Ishikawa (cell line): ENCODE data around the gene PTGFRN.
A peak's percentile ranks its signal among the peaks of the same experiment; 100 is the strongest.

Experiments
- CEBPB ChIP-seq: IDR thresholded peaks from 2 replicates; pipeline ENCODE4 v1.6.1; 2012
- CREB1 ChIP-seq: IDR thresholded peaks from 2 replicates; pipeline ENCODE4 v1.6.1; 2012; ENCODE audit warnings: low read depth
- EGR1 ChIP-seq: IDR thresholded peaks from 2 replicates; pipeline ENCODE4 v1.6.1; 2012
- EP300 ChIP-seq: IDR thresholded peaks from 2 replicates; pipeline ENCODE4 v1.6.1; 2012; ENCODE audit warnings: borderline replicate concordance
- FOXM1 ChIP-seq: IDR thresholded peaks from 2 replicates; pipeline ENCODE4 v1.6.1; 2012; ENCODE audit warnings: low read depth, borderline replicate concordance
- MAX ChIP-seq: IDR thresholded peaks from 2 replicates; pipeline ENCODE4 v1.6.1; 2012
- RAD21 ChIP-seq: IDR thresholded peaks from 2 replicates; pipeline ENCODE4 v1.6.1; 2012; ENCODE audit warnings: low read depth
- REST ChIP-seq: IDR thresholded peaks from 2 replicates; pipeline ENCODE4 v1.6.1; 2012; ENCODE audit warnings: low read depth, mild to moderate bottlenecking
- TAF1 ChIP-seq: IDR thresholded peaks from 2 replicates; pipeline ENCODE4 v1.6.1; 2012; ENCODE audit warnings: low read depth, mild to moderate bottlenecking
- TCF12 ChIP-seq: IDR thresholded peaks from 2 replicates; pipeline ENCODE4 v1.6.1; 2012; ENCODE audit warnings: low read depth
- TEAD4 ChIP-seq: IDR thresholded peaks from 2 replicates; pipeline ENCODE4 v1.6.1; 2012
- USF1 ChIP-seq: IDR thresholded peaks from 2 replicates; pipeline ENCODE4 v1.6.1; 2012
- YY1 ChIP-seq: IDR thresholded peaks from 2 replicates; pipeline ENCODE4 v1.6.1; 2012; ENCODE audit warnings: low read depth
- ZBTB7A ChIP-seq: IDR thresholded peaks from 2 replicates; pipeline ENCODE4 v1.6.1; 2012; ENCODE audit warnings: low read depth

- no peak for TF ChIP-seq RAD21
- TF ChIP-seq TEAD4, result no peak
- TF ChIP-seq MAX, result peak; percentile 63
- no peak for TF ChIP-seq CREB1
- no peak for TF ChIP-seq CEBPB
- peak; percentile 29; the same call in 1 of the 2 replicates for TF ChIP-seq YY1
- no peak for TF ChIP-seq TCF12
- no peak for TF ChIP-seq USF1
- TF ChIP-seq EGR1, result no peak
- TF ChIP-seq TAF1, result 0 out of 2 replicates have a peak, but pooled peaks have one; percentile 35
- no peak for TF ChIP-seq REST
- TF ChIP-seq FOXM1, result no peak
- no peak for TF ChIP-seq ZBTB7A
- TF ChIP-seq EP300, result 0 out of 2 replicates have a peak, but pooled peaks have one; percentile 2
Observed at GRCh38 chr1:116909512-116910378, at the start of gene PTGFRN.
